Epidermal melanocyte (primary cell): ENCODE data around the gene TAS2R19.

ENCODE experiments used
- DNase-seq: peaks from one replicate; pipeline ENCODE4 v3.0.0; 2011; ENCODE audit warnings: low spot score; ENCODE audit not compliant: insufficient read length

TAS2R19 gene

DNA sequence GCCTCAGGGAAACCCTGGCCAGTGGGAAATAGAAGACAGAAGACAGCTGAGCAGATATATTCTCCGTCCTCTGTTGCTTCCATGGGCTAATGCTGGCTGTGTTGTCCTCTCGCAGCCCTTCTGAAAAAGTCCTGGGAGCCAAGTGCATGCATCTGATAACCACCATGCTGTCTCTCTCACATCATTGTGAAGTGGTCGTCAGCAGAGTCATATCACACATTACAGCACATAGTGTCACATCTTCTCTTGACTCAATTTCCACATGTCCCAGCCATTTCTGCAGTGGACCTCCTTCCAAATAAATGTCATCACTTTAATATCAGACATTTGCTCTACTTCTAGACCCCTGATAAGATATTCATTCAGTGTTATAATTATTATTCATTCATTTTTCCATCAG is 28.1 kb downstream of the TAS2R19 start:
- DNase-seq: no peak

DNA sequence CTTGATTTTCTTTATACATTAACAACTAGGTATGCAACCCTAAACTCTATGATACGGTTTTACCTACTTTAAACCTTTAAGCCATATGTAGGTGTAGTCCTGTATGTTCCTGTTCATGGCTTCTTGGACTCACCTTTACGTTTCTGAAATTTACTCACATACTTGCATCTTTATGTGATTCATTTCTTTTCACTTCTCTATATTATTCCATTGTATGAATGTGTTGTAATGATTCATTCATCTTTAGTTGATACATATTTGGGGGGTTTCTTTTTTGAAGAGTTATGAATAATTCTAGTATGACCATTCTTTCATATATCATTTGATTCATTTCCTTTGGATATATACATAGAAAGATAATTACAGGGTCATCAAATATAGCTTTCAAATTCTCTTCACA is 33.3 kb downstream of the TAS2R19 start:
- DNase-seq: no peak

DNA sequence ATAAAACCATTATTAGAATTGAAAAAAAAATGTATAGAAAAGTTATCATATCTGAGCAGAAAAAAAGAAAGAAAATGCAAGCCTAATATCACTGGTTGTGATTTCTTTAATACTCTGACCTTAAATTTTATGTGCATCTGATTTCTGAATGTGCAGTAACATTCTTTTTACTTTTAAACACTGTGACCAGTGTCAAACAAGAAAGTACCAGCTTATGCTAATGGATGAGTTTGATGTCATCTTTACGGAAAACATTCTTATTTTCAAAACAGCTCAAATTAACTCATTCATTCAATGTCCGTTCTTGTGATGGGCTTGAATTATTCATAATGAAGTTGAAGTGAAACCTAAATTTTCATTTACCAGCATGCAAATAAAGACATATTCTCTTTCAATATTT is 35.6 kb downstream of the TAS2R19 start, which contains the start of gene TAS2R50:
TAS2R50 (minus strand) TSS at position 101 of the 400 bp plus-strand sequence; CDS start at position 49, 52 bp downstream.
- no peak for DNase-seq

DNA sequence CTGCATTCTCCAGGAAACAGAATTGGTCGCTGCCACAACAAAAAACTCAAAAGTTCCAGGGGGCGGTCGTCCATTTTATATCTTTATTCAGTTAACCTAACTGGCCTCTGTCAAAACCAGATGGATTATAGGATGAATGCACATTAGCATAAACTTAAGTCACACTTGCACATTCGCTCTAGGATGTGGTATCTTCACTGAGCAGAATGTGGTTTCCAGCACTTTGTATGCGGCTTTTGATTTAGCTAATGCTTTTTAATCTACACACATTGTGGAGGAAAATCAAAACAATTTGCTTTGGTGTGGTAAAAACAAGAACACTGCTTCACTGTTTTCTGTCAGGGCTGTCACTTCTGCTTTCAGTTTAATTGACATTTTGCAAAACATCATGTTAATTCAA is 40.2 kb downstream of the TAS2R19 start:
- no peak for DNase-seq

DNA sequence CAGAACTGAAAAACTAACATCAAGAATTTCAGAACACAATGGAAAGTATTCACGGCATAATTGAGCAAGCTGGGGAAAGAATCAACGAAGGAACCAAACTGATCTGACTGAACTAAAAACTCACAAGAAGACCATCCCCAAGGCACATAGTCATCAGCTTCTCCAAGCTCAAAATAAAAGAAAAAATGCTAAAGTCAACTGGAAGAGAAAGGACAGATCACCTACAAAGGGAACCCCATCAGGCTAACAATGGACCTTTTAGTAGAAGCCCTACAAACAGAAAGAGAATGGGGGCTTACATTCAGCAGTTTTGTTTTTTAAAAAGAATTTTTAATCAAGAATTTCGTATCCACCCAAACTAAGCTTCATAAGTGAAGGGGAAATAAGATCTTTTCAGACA is 47.5 kb downstream of the TAS2R19 start:
- DNase-seq: no peak
